Stomach (tissue), 4 donors: Measurements from ENCODE around the gene ITGB2.

Experiments used
- EP300 ChIP-seq: sonication (generic); formaldehyde crosslinking; IDR thresholded peaks from one replicate; pipeline ENCODE4 v1.6.1; 2017; ENCODE audit warnings: antibody characterized with exemption
- POLR2A ChIP-seq, 4 donors: fragments of 450-650 bp; IDR thresholded peaks; one replicate each; pipeline ENCODE4 v1.6.1; 2016; ENCODE audit warnings: antibody characterized with exemption in 4 of 4, control low read depth in 2 of 4, mild to moderate bottlenecking in 1 of 4, moderate library complexity in 1 of 4

GRCh38 chr21:44903689-44904088, 17.0 kb downstream of the ITGB2 start:
- TF ChIP-seq EP300: no peak
- TF ChIP-seq POLR2A (IDR thresholded peaks at IDR 0.05): no peak
